HUDEP-2 (cell line): ENCODE data around the gene LGALSL.

Source experiments
- DNase-seq, 76 experiments: peaks; one replicate each; lab custom pipeline; 2025; ENCODE audit not compliant: unreplicated experiment in 76 of 76; lab: John Stamatoyannopoulos, UW

Gene LGALSL

GRCh38 chr2:64453770-64454385, at the start of gene LGALSL:
LGALSL (plus strand) TSS chr2:64454162; CDS start chr2:64454546, 384 bp downstream.
- DNase-seq = peak in 4 of 76 experiments; percentile 6 to 33 (median 15)

GRCh38 chr2:64404743-64405142, 49.2 kb upstream of the LGALSL start:
- peak in 1 of 76 experiments; percentile 10 for DNase-seq

- DNase-seq = no peak
Observed at GRCh38 chr2:64405581-64406406, 48.2 kb upstream of the LGALSL start.

GRCh38 chr2:64406407-64406774, 47.6 kb upstream of the LGALSL start:
- no peak for DNase-seq

- DNase-seq = no peak
Observed at GRCh38 chr2:64408031-64408430, 45.9 kb upstream of the LGALSL start.

DNA sequence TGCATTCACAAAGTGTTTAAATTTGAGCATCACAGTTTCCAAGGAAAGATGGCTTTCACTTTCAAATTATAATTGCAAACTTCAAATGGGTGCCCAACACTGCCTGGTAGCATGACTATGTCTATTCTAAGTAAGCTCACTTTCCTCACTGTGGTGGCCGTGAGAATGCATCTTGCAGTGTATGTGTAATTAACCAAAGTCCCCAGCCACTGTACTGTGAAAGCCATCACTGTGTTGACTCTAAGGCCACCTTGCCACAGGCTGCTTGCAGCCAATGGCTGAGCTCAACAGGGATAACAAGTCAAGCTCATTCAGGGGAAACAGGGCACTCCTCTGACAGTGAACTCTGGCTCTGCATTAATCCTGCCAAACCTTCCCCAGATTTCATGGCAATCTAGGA, 43.3 kb upstream of the LGALSL start:
- DNase-seq = no peak

- DNase-seq = no peak
Observed at GRCh38 chr2:64412671-64413070, 41.3 kb upstream of the LGALSL start.

GRCh38 chr2:64414736-64415435, 39.1 kb upstream of the LGALSL start:
- no peak for DNase-seq

- DNase-seq = no peak
Observed at GRCh38 chr2:64417624-64418023, 36.3 kb upstream of the LGALSL start.

GRCh38 chr2:64419596-64420165, 34.3 kb upstream of the LGALSL start:
- DNase-seq = no peak

DNA sequence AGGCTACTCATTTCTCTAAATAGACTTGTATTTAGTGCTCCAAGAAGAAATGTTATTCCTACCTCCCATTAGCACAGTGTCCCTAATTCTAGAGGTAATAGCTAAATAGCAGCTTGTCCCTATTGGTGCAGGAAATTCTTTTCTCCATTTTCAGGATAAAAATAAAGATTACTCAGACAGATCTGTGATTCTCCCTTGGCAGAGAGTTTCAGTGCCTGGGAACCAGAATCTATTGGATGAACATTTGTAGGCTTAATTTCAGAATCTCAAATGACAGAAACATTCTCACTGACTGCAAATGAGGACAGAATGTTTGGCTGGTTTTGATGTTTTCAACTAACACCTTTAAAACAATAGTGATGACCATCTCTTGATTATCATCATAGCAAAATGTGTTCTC, 33.3 kb upstream of the LGALSL start:
- DNase-seq = no peak

DNA sequence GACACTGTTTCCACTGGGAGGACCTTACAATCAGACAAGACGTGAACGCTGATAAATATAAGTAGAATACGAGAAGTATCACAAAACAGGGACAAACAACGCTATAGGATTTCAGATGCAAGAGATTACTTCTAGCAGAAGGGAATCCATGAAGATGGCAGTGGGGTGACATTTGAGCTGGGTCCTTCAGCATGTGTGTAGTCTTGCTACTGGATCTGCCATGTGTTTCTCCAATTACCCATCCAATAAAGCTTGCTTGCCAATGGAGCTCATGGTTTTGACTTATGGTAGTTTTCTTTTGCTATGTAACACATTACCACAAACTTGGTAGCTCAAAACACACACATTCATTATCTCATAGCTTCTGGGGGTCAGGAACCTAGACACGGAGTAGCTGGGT, 32.8 kb upstream of the LGALSL start:
- DNase-seq = no peak

- no peak for DNase-seq
Observed at GRCh38 chr2:64422466-64422865, 31.5 kb upstream of the LGALSL start.

DNA sequence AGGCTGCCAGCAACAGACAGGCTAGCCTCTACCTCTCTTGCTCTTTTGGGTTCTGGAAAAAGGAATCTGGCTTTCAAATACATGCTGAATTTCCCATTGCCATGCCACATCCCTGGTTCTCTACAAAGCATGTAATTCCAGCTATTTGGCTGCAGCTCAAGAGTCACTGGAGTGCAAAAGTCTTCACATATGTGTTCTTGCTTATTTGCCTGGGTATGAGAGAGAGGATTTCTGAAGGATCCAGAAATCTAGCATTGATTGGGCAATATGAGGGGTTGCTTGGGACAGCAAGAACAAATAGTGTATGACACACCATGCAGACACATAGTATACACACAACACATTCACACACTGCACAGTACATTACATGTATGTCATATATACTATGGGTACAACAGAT, 30.7 kb upstream of the LGALSL start:
- no peak for DNase-seq

DNA sequence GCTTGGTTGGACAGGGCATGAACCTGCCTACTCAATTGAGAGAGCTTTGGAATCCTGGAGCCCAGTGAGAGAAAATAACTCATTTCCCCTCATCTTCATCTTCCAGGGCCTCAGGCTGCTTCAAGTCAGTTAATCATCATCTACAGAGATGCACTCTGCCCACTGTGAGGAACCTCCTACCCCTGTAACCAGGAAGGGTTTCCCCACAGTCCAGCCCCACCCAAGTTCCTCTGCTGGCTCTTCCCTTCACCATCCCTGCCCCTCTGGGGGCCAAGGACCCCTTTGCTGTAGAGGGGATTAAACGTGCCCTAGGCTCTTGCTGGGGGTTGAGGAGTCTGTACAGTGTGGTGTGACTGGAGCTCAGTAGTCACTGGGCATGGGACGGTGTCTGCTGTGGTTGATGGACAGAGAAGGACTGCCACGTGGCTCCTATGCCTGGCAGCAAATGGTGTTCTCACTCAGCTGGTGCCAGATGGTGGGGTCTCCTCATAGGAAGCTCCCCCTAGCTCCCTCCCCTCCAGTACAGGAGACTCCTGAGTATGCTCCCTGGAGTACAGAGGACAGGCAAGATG, 29.5 kb upstream of the LGALSL start:
- no peak for DNase-seq

DNA sequence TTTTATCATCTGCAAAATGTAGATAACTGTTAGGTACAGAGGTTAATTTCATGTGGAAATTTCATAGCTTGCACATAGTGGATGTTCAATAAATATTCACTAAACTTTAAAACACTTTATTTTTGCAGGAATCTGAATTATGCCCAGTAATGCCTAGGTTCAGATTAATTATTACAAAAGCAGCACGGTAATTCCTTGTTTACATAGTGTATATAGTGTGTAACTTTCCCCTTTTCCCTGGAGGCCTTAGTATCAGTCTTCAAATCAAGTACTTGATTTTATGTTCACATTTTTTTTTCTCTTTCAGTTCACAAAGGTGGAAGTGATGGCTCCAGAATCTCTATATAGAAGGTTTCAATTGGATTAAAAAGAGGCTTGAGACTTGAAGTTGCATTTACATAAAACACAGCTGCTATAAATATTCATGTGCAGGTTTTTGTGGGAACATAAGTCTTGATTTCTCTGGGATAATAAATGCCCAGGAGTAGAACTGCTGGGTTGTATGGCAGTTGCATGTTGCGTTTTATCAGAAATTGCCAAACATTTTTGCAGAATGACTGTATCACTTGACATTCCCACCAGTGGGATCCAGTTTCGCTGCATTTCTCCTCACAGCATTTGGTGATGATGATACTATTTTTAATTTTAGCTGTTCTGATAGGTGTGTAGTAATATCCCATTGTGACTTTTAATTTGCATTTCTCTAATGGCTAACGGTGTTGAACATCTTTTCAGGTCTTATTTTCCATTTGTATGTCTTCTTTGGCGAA, 27.6 kb upstream of the LGALSL start:
- DNase-seq = no peak

DNA sequence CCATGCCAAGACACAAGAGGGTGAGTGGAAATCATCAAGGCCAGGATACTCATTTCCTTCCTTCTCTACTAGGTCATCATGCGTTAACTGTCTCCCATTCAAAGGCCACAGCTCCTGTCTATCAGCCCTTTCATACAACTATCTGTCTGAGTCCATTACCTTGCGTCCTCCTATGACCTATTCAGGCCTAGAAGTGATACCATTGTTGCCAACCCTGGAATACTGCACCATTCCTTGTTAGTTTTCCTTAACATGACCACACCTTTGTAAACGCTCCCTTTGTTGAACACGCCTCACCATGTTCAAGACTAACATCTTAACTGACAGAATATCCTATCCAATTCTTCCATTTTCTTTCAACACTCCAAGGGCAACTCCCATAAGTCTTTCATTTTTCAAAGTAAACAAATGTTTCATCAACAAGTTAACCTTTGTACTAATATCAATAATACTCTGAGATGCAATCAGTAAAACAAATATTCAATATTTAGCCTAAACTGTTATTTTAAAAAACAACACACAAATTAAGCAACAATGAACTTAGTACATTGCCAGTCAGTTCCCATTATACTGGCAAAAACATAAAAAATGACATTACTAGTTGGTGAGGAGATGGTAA, 19.8 kb upstream of the LGALSL start:
- no peak for DNase-seq

DNA sequence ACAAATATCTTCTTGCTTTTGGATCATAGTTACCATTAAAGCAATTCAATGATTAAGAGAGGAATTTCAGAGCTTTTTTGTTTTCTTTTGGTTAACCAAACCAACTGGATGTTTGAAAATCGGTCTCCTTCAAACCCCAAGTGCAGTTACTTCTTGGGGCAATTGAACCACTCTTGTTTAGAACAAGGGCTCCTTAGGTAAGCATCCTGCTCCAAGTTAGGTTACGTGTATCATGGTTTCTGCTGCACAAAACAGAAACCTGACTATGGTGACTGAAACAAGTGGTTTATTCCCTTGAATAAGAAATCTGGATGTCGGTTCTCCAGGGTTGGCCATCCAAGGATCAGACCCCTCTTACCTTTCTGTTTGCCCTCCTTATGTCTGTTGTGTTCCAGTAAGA, 16.1 kb upstream of the LGALSL start:
- no peak for DNase-seq

- DNase-seq = no peak
Observed at GRCh38 chr2:64439194-64439593, 14.8 kb upstream of the LGALSL start.

- no peak for DNase-seq
Observed at GRCh38 chr2:64440843-64441242, 13.1 kb upstream of the LGALSL start.
